ENCODE measurements around the gene MED16. TPM values are rescaled to one million over a fixed set of nuclear protein-coding genes. Genes with fewer than 3 reads are reported as not detected.
A peak's percentile ranks its signal among the peaks of the same experiment; 100 is the strongest.

Gene MED16
- total RNA-seq, 4 donors from 2014 or later = 45.1 to 63.9 (median 57.0) TPM

GRCh38 chr19:917323-918151, 24.6 kb upstream of the MED16 start, which contains the start of gene KISS1R:
TSS of gene KISS1R (plus strand) at chr19:917333. CDS start at chr19:917503, 170 bp downstream.
- H3K4me1 ChIP-seq = peaks cover 49% of the 10 kb centered on the region
- no peaks in the 10 kb centered on the region for H3K9me3 ChIP-seq
- no peak within 1 kb of the TSS for H3K27ac ChIP-seq
- peaks cover 48% of the 10 kb centered on the region for H3K27me3 ChIP-seq
- H3K36me3 ChIP-seq = no peaks in the 10 kb centered on the region
- DNase-seq (ENCODE audit: low spot score in 2 of 2) = no peak
- WGBS = 0% methylated on average over 16 of the region's 87 CpGs
- H3K4me3 ChIP-seq = peak within 1 kb of the TSS; percentile 41
- TF ChIP-seq CTCF (IDR thresholded peaks at IDR 0.05) (peak in 1 of 2 donors; percentile 14), EP300 (IDR thresholded peaks at IDR 0.05) (no peak)

GRCh38 chr19:916645-917322, 23.8 kb upstream of the MED16 start:
- 27% methylated on average over 26 of the region's 35 CpGs for WGBS
- peak overlapping the region; percentile 41 for H3K4me3 ChIP-seq
- DNase-seq (ENCODE audit: low spot score in 2 of 2) = no peak
- H3K36me3 ChIP-seq = no peaks in the 10 kb centered on the region
- no peak overlapping the region for H3K27ac ChIP-seq
- no peaks in the 10 kb centered on the region for H3K9me3 ChIP-seq
- H3K27me3 ChIP-seq = peaks cover 48% of the 10 kb centered on the region
- no peak for TF ChIP-seq POLR2AphosphoS5 (IDR thresholded peaks at IDR 0.05)
- TF ChIP-seq CTCF (IDR thresholded peaks at IDR 0.05) = no peak
- no peak for TF ChIP-seq POLR2A (IDR thresholded peaks at IDR 0.05)
- no peak for TF ChIP-seq EP300 (IDR thresholded peaks at IDR 0.05)
- peaks cover 56% of the 10 kb centered on the region for H3K4me1 ChIP-seq

GRCh38 chr19:913080-913748, 20.2 kb upstream of the MED16 start, which contains the start of gene R3HDM4:
TSS of gene R3HDM4 (minus strand) at chr19:913219. CDS start at chr19:913157, 62 bp downstream.
- Histone ChIP-seq H3K27ac (peak within 1 kb of the TSS; percentile 93), H3K4me3 (peak within 1 kb of the TSS; percentile 93), H3K4me1 (peaks cover 47% of the 10 kb centered on the region), H3K36me3 (no peaks in the 10 kb centered on the region), H3K27me3 (peaks cover 15% of the 10 kb centered on the region), H3K9me3 (no peaks in the 10 kb centered on the region)
- peak in 1 of 2 donors; percentile 89 for DNase-seq (ENCODE audit: low spot score in 2 of 2)
- no peak for TF ChIP-seq CTCF (IDR thresholded peaks at IDR 0.05)
- peak in 1 of 2 donors; percentile 62 for TF ChIP-seq POLR2A (IDR thresholded peaks at IDR 0.05)
- TF ChIP-seq EP300 (IDR thresholded peaks at IDR 0.05) = no peak
- TF ChIP-seq POLR2AphosphoS5 (IDR thresholded peaks at IDR 0.05) = no peak
- 1% methylated on average over 30 of the region's 76 CpGs for WGBS

DNA sequence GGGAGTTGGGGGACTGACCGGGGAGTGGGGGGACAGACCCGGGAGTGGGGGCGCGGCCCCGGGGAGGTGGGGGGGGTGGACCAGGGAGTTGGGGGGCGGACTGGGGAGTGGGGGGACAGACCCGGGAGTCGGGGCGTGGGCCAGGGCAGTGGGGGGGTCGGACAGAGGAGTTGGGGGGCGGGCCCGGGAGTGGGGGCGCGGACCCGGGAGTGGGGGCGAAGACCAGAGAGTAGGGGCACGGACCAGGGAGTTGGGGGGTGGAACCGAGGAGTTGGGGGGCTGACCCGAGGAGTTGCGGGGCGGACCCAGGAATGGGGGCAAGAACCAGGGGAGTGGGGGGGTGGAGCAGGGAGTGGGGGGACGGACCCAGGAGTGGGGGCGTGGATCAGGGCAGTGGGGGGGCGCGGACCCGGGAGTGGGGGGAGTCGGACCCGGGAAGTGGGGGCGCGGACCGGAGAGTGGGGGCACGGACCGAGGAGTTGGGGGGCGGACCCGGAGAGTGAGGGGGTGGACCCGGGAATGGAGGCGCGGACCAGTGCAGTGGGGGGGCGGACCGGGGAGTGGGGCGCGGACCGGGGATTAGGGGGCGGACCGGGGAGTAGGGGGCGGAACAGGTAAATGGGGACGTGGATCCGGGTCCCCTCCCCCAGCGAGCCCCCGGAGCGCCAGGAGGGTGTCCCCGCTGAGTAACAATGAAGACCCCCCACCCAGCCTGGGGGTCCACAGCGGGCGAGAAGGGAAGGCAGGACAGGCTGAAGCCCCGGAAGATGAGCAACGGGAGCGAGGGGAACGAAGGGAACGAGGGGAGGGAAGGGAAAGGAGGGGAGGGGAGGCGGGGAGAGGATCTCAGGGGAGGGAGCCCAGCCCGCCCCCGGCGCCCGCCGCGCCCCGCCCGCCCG, 19.4 kb upstream of the MED16 start:
- 0% methylated on average over 30 of the region's 69 CpGs for WGBS
- H3K4me1 ChIP-seq = peaks cover 42% of the 10 kb centered on the region
- DNase-seq (ENCODE audit: low spot score in 2 of 2) = no peak
- H3K9me3 ChIP-seq = no peaks in the 10 kb centered on the region
- peak overlapping the region; percentile 93 for H3K4me3 ChIP-seq
- peak overlapping the region; percentile 93 for H3K27ac ChIP-seq
- peaks cover 7% of the 10 kb centered on the region for H3K27me3 ChIP-seq
- no peaks in the 10 kb centered on the region for H3K36me3 ChIP-seq
- TF ChIP-seq EP300 (IDR thresholded peaks at IDR 0.05) (no peak), POLR2A (IDR thresholded peaks at IDR 0.05) (no peak), CTCF (IDR thresholded peaks at IDR 0.05) (no peak), POLR2AphosphoS5 (IDR thresholded peaks at IDR 0.05) (no peak)

Measured in suprapubic skin (tissue), 4 donors.